Measurements from ENCODE around the gene GARIN5A. TPM values are rescaled to one million over a fixed set of nuclear protein-coding genes. Genes with fewer than 3 reads are reported as not detected.
"Not testable (repeated sequence)": the region's sequence is repeated elsewhere in the genome, so short reads cannot be mapped to it uniquely, and the experiment has no call there.

Gene GARIN5A
- total RNA-seq, 2 experiments from 2014 or later, result 0.34 to 0.69 TPM

DNA sequence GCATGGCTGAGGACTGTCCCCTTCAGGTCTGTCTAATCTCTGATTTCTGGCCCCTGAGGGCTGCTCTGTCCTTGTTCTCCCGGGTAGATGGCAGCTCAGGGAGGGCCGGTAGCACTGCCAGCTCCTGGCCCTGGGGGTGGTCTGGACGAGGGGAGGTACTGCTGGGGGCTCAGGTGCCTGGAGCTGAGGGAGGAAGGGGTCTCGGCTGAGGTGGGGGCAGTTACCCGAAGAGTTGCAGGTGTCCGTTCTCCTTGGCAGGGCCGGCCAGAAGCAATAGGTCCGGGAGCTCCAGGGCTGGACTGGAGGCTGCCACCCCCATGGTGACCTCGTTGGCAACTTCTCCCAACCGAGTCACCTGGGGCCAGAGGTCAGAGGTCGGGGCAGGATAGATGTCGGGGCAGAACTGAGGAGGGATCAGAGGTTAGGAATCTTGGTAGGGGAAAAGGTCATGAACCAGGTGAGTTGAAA is 1.5 kb downstream of the GARIN5A start:
- CTCF ChIA-PET, result interaction anchor here (0.6 to 1.0 kb wide), 3 partner anchors 118 to 620 kb away, joined by 3 to 5 read pairs (median 3); no protein-coding TSS in a partner anchor
- POLR2A ChIA-PET, result no interaction called here

DNA sequence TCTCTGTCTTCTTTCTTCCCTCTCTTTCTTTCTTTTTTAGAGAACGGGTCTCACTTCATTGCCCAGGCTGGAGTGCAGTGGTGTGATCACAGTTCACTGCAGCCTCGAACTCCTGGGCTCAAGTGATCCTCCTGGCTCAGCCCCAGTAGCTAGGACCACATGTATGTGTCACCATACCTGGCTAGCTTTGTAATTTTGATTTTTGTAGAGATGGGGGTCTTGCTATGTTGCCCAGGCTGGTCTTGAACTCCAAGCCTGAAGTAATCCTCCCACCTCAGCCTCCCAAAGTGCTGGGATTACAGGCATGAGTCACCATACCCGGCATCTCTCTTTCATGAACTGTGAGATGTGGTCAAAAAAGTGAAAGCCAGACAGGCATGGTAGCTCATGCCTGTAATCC is 3.3 kb downstream of the GARIN5A start:
- POLR2A ChIA-PET, result interaction anchor here (0.5 kb wide), 1 partner anchor 81 kb away, joined by 6 read pairs; no protein-coding TSS in a partner anchor
- CTCF ChIA-PET, result not testable (repeated sequence)

DNA sequence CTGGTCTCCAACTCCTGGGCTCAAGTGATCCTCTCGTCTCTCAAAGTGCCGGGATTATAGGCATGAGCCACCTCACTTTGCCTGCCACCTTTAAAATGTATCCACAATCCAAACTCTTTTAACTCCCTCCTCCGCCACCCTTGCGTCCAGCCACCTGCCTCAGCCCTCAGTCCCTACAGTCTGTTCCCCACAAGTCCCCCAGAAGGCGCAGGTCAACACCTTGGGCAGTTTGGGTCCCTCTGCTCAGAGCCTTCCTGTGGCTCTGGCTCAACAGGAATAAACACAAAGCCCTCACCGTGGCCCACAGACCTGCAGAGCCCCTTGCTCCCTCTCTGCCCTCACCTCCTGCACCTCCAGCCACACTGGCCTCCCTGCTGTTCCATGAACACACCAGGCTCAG is 7.8 kb downstream of the GARIN5A start:
- ChIA-PET POLR2A (no interaction called here), CTCF (no interaction called here)

GRCh38 chr19:50467566-50467965 is 9.1 kb downstream of the GARIN5A start:
- CTCF ChIA-PET, result no interaction called here
- POLR2A ChIA-PET, result no interaction called here

GRCh38 chr19:50466706-50467039 is 10.0 kb downstream of the GARIN5A start:
- CTCF ChIA-PET, result no interaction called here
- POLR2A ChIA-PET, result no interaction called here

DNA sequence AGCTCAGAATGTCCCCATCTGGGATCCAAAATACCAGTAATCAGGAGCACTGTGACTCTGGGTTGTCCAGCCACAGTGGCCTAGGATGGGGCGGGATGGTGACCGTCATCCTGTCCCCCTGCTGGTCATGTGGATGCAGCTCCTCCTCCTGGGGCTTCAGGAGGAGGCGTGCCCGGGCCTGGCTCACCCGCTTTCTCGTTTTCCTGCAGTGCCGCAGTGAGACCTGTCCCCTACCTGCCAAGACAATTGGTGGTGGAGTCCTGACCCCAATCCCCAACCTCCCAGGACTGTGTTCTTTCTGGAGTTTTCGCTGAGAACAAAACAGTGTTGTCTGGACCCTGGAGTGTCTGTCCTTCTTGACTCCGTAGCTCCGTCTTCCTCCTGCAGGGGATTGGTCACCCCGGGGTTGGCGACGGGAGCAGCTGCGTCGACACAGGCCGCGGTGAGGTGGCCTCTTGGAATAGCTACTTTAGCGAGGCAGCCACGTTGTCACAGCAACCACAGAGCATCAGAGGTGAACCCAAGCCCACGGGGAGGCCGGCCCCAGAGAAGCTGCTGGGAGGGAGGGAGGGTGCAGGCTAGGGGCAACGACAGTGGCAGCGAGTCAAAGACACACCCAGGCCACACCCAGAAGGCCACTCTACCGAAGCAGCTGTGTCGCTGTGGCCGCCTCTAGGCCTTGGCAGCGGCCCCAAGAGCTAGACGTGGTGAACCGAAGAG is 10.5 kb downstream of the GARIN5A start:
- POLR2A ChIA-PET, result no interaction called here
- CTCF ChIA-PET, result interaction anchor here (1.6 kb wide), 1 partner anchor 109 kb away, joined by 4 read pairs; no protein-coding TSS in a partner anchor

GRCh38 chr19:50465000-50465399 is 11.6 kb downstream of the GARIN5A start:
- ChIA-PET CTCF (interaction anchor here (1.6 kb wide), 1 partner anchor 108 kb away, joined by 4 read pairs; no protein-coding TSS in a partner anchor), POLR2A (no interaction called here)

DNA sequence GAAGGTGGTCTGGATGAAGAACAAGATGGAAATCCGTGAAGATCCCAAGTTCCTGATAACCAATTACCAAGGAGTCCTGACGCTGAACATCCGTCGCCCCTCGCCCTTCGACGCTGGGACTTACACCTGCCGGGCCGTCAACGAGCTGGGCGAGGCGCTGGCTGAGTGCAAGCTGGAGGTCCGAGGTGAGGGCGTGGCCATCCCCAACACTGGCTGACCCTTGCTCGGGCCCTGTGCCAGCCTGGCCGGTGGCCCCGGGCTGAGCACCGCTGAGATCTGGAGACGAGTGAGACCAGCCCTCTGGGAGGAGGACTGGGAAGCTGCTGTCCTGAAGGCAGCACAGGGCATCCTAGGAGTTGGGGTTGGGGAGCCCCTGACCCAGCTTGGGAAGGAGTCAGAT is 12.3 kb downstream of the GARIN5A start:
- POLR2A ChIA-PET, result no interaction called here
- CTCF ChIA-PET, result interaction anchor here (0.9 kb wide), 1 partner anchor 214 kb away, joined by 3 read pairs; no protein-coding TSS in a partner anchor

GRCh38 chr19:50462970-50463369 is 13.7 kb downstream of the GARIN5A start:
- CTCF ChIA-PET, result interaction anchor here (0.8 to 1.5 kb wide), 3 partner anchors 52 to 97 kb away, joined by 3 to 6 read pairs (median 3); partner anchors contain the start of gene NAPSA
- POLR2A ChIA-PET, result interaction anchor here (0.9 kb wide), 1 partner anchor 105 kb away, joined by 3 read pairs; no protein-coding TSS in a partner anchor

- ChIA-PET CTCF (interaction anchor here (0.9 to 2.0 kb wide), 7 partner anchors 46 to 104 kb away, joined by 3 to 7 read pairs (median 6); no protein-coding TSS in a partner anchor), POLR2A (no interaction called here)
Measured at GRCh38 chr19:50461066-50461875, 15.4 kb downstream of the GARIN5A start.

GRCh38 chr19:50460161-50460765 is 16.4 kb downstream of the GARIN5A start:
- ChIA-PET POLR2A (no interaction called here), CTCF (interaction anchor here (0.9 to 2.0 kb wide), 5 partner anchors 45 to 103 kb away, joined by 3 to 7 read pairs (median 6); no protein-coding TSS in a partner anchor)

DNA sequence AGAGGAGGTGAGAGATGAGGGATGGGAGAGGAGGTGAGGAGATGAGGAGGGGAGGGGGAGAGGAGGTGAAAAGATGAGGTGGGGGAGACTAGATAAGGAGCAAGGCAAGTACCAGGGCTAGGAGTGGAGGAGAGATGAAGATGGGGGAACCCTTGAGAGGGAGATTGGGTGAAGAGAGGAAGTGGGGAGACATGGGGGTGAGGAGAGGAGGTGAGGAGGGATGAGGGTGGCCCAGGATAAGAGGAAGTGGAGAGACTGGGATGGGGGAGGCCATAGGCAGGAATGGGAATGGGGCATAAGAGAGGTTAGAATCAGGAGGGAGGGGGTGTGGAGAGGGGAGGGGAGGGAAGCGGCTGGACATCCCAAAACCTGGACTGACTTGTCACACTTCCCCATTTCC is 17.0 kb downstream of the GARIN5A start:
- ChIA-PET POLR2A (no interaction called here), CTCF (interaction anchor here (1.5 to 2.0 kb wide), 3 partner anchors 44 to 102 kb away, joined by 5 to 7 read pairs (median 6); no protein-coding TSS in a partner anchor)

DNA sequence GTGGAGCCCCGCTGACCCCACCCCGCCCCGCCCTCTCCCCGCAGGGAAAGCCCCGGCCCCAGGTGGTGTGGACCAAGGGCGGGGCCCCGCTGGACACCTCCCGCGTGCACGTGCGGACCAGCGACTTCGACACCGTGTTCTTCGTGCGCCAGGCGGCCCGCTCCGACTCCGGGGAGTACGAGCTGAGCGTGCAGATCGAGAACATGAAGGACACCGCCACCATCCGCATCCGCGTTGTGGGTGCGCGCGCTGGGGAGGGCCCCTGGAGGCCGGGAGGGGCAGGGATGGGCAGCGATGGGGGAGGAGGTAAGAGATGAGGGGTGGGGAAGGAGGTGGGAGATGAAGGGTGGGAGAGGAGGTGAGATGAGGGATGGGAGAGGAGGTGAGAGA is 17.6 kb downstream of the GARIN5A start:
- ChIA-PET CTCF (no interaction called here), POLR2A (no interaction called here)

DNA sequence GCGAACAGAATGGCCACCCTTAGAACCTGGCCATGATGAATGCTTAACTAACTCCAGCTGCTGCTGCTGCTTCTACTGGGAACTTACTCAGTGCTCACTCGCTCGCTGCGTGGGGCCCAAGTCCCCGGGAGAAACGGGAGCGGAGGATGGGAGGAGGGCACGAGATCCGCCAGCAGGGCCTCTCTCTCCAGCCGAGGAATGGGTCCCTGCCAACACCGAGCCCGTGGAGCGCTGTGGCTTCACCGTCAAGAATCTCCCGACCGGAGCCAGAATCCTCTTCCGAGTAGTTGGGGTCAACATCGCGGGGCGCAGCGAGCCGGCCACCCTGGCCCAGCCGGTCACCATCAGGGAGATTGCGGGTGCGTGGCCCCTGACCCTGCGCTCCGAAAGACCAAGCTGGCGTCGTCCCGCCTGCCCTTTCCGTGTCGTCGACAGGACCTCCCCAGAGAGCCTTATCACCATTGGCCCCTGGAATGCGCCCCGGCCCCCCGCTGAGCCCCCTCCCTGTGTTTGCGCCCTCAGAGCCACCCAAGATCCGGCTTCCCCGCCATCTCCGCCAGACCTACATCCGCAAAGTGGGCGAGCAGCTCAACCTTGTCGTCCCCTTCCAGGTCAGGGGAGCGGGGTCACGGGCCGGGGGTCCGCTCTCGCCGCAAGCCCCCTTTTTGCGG is 18.1 kb downstream of the GARIN5A start:
- POLR2A ChIA-PET, result no interaction called here
- CTCF ChIA-PET, result no interaction called here

GRCh38 chr19:50457300-50457699 is 19.3 kb downstream of the GARIN5A start:
- ChIA-PET POLR2A (no interaction called here), CTCF (interaction anchor here (0.7 kb wide), 2 partner anchors 119 to 413 kb away, joined by 3 to 4 read pairs; no protein-coding TSS in a partner anchor)

DNA sequence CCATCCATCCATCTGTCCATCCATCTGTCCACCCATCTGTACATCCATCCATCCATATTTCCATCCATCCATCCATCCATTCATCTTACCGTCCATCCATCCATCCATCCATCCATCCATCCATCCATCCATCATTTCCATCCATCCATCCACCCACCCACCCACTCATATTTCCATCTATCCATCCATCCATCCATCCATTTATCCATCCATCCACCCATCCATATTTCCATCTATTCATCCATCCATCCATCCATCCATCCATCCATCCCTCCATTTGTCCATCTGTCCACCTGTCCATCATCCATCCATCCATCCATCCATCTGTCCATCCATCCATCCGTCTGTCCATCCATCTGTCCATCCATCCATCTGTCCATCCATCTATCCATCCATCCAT is 20.7 kb downstream of the GARIN5A start:
- POLR2A ChIA-PET, result no interaction called here
- CTCF ChIA-PET, result no interaction called here

DNA sequence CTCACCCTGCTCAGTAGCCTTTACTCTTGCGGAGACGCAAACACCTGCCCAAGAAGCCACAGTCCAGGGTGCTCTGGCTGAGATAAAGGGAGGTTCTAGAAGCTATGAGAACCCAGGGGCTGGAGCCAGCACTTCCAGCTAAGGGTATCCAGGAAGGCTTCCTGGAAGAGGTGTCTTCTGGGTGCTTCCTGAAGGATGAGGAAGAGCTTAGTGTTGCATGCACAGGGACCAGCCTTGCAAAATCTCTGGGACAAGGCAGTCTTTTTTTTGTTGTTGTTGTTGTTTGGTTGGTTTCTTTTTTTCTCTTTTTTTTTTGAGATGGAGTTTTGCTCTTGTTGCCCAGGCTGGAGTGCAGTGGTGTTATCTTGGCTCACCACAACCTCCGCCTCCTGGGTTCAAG is 23.4 kb downstream of the GARIN5A start:
- ChIA-PET POLR2A (no interaction called here), CTCF (no interaction called here)

- POLR2A ChIA-PET, result no interaction called here
- CTCF ChIA-PET, result no interaction called here
Measured at GRCh38 chr19:50451223-50451534, 25.5 kb downstream of the GARIN5A start.

DNA sequence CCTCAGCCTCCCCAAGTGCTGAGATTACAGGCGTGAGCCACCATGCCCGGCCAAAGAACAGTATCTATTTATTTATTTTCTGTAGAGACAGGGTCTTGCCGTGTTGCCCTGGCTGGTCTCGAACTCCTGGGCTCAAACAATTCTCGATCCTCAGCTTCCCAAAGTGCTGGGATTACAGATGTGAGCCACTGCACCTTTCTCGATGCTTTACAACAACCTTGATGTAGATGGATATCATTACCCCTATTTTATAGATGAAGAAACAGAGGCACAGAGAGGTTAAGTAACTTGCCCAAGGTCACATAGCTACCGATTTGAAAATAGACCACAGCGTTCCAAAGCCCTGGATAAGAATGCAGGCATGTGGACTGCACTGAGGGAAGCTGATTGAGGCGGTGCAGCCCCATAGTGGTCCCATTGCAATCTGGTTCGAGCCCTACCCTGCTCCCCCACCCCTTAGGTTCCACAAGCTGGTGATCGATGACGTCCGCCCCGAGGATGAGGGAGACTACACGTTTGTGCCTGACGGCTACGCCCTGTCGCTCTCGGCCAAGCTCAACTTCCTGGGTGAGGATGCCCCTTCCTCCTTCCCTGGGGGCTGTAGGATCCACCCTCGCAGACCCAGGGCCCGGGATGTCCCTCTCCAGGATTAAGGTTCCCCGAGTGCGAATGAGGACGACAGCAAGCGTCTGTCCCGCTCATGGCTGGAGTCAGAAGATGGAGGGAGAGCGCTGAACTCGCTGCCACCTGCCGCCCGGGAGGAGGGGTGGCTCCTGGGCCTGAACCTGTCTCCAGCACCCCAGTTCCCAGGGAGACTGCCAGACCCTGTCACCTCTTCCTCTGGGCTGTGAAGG is 26.1 kb downstream of the GARIN5A start:
- ChIA-PET POLR2A (interaction anchor here (0.6 kb wide), 1 partner anchor 56 kb away, joined by 6 read pairs; no protein-coding TSS in a partner anchor), CTCF (no interaction called here)
